ENCODE data around the gene PJVK.
A peak's percentile ranks its signal among the peaks of the same experiment; 100 is the strongest.

The PJVK gene

GRCh38 chr2:178429336-178429735 is 21.8 kb upstream of the PJVK start:
- H3K4me3 ChIP-seq (ENCODE audit: control insufficient read depth, low read depth, low read length) = no peak overlapping the region
- no peak for DNase-seq (ENCODE audit: low read depth)
- no peak for TF ChIP-seq CTCF (IDR thresholded peaks at IDR 0.05; ENCODE audit: control insufficient read depth, insufficient read depth, low read depth, low read length, missing control alignments)

DNA sequence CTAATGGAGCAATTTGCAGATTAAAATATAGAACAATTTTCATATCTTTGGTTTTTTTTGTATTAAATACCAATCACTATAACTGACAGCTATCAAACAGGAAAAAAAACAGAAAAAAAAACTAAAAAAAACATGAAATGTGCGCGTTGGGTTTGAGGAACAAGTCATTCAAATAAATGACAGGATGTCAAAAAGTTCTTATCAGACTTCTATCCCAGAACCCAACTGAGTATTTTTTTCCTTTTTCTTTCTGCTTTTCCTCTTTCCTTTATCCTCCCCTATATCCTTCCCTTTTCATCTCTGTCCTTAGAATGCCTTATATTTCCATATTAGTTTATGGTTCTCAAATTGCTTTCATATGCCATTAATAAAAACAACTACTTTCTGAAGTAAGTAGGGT is 14.5 kb upstream of the PJVK start:
- DNase-seq (ENCODE audit: low read depth) = no peak
- no peak for TF ChIP-seq CTCF (IDR thresholded peaks at IDR 0.05; ENCODE audit: control insufficient read depth, insufficient read depth, low read depth, low read length, missing control alignments)
- H3K4me3 ChIP-seq (ENCODE audit: control insufficient read depth, low read depth, low read length) = no peak overlapping the region

DNA sequence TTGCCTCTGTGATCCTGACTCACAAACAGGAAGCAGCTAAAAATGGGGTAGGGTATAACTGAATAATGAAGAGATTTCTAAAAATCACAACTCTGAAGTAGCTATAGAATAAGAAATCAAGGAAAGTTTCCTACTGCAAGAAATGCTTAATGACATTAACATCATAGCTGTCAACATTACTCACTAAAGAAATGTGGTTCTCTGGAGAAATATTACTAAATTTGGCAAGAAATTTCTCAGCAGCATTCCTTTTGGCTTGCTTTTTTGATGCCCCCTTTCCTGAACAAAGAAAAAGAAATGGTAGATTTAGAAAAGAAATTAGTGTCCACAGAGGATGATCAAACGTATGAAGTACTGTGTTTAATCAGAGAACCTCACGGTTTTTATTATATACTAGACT is 9.8 kb upstream of the PJVK start:
- no peak for TF ChIP-seq CTCF (IDR thresholded peaks at IDR 0.05; ENCODE audit: control insufficient read depth, insufficient read depth, low read depth, low read length, missing control alignments)
- no peak for DNase-seq (ENCODE audit: low read depth)
- H3K4me3 ChIP-seq (ENCODE audit: control insufficient read depth, low read depth, low read length) = no peak overlapping the region

DNA sequence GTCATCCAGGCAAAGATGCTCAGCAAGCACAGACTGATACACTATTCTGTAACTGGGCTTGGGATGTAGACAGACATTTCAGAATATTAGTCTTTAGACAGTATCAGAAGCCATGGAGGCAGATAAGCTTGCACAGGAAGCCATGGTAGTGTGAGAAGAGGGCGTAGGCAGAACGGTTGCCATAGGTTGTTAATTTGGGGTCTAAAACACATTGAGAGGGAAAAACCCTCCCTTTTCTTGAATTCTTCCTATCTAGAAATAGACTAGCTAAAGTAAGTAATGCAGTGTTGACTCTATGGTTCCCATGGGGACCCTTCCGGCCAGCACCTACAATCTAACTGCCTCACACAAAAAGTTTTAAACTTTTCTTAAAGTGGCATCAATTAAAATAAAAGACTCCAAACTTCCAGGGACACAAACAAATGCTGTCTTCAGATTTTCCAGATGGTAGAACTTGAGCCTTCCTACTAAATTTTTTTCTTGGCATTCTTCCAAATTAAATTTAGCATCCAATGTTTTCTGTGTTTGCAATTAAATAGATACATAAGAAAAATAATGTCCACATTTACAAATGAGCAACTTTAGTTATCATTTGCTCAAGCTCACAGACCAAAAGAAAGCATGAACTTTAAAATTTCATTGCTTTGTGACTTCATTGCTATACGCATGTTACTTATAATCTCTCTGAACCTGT is 2.1 kb upstream of the PJVK start:
- DNase-seq (ENCODE audit: low read depth) = no peak
- TF ChIP-seq CTCF (IDR thresholded peaks at IDR 0.05; ENCODE audit: control insufficient read depth, insufficient read depth, low read depth, low read length, missing control alignments) = no peak
- H3K4me3 ChIP-seq (ENCODE audit: control insufficient read depth, low read depth, low read length) = no peak overlapping the region

GRCh38 chr2:178449700-178450523 is 1.3 kb upstream of the PJVK start:
- no peak for TF ChIP-seq CTCF (IDR thresholded peaks at IDR 0.05; ENCODE audit: control insufficient read depth, insufficient read depth, low read depth, low read length, missing control alignments)
- no peak for DNase-seq (ENCODE audit: low read depth)

DNA sequence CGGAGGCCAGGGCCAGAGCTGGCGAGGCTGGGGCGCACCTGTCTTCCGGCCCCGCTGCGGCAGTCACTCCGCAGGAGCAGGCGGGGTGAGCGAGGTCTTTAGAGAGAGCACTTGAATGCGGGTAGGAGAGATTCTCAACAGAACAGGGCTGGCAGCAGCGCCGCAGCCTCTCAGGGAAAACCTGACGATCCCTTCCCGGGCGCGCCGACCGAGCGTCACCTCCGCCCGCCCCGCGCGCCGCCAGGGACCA is 729 bp upstream of the PJVK start:
- no peak for TF ChIP-seq CTCF (IDR thresholded peaks at IDR 0.05; ENCODE audit: control insufficient read depth, insufficient read depth, low read depth, low read length, missing control alignments)
- H3K4me3 ChIP-seq (ENCODE audit: control insufficient read depth, low read depth, low read length) = peak overlapping the region; percentile 89
- no peak for DNase-seq (ENCODE audit: low read depth)

More at GRCh38 chr2:178449700-178450523, 1.3 kb upstream of the PJVK start:
- peak overlapping the region; percentile 89 for H3K4me3 ChIP-seq (ENCODE audit: control insufficient read depth, low read depth, low read length)

Measured in AG09309 (cell line).